IMR-90 (cell line): ENCODE results near the gene GRIK1. TPM values are rescaled to one million over a fixed set of nuclear protein-coding genes. Genes with fewer than 3 reads are reported as not detected.

ENCODE experiments used
- ATAC-seq: fragments of 200-7000 bp; cut with Tn5 transposase; 2 replicates; pipeline ENCODE4 v1.9.1; 2020; ENCODE audit warnings: low read depth, mild to moderate bottlenecking, moderate library complexity
- BruUV-seq: library from RNA; stranded (reverse); fragments of 400-500 nt; replicated peaks from 2 replicates; lab custom pipeline; 2021; lab: Mats Ljungman, UMichigan
- CTCF ChIA-PET: fragments of 300-600 bp; formaldehyde crosslinking; extraction: SDS; loops from one replicate; lab custom pipeline; 2021; ENCODE audit warnings: antibody characterized with exemption; lab: Yijun Ruan, JAX
- POLR2A ChIA-PET: fragments of 300-600 bp; sonication (Branson Sonifier 250); formaldehyde crosslinking; loops from one replicate; lab custom pipeline; 2022; ENCODE audit warnings: antibody characterized with exemption; ENCODE audit not compliant: unreplicated experiment; lab: Charles Lee
- DNase-seq: peaks from one replicate; pipeline ENCODE4 v3.0.0; 2013
- H2AFZ ChIP-seq: replicated peaks from 2 replicates; pipeline ENCODE3; 2013; ENCODE audit warnings: low read length, mild to moderate bottlenecking; ENCODE audit not compliant: poor library complexity
- H2AK5ac ChIP-seq: 2 replicates; pipeline ENCODE4 v1.6.1; 2013; ENCODE audit warnings: low read depth, low read length, inconsistent platforms
- H2AK9ac ChIP-seq: replicated peaks from 2 replicates; pipeline ENCODE3; 2013; ENCODE audit warnings: mild to moderate bottlenecking, low read depth, low read length, moderate library complexity; ENCODE audit not compliant: poor library complexity
- H2BK120ac ChIP-seq: 2 replicates; pipeline ENCODE4 v1.6.1; 2013; ENCODE audit warnings: low read depth, low read length, inconsistent platforms
- H2BK15ac ChIP-seq: 3 replicates; pipeline ENCODE4 v1.6.1; 2013; ENCODE audit warnings: low read depth, low read length, inconsistent platforms
- H2BK20ac ChIP-seq: 2 replicates; pipeline ENCODE4 v1.6.1; 2013; ENCODE audit warnings: low read depth, mild to moderate bottlenecking, inconsistent platforms, low read length, moderate library complexity
- H2BK5ac ChIP-seq: 2 replicates; pipeline ENCODE4 v1.6.1; 2013; ENCODE audit warnings: mild to moderate bottlenecking, low read depth, low read length, inconsistent platforms; ENCODE audit not compliant: poor library complexity, severe bottlenecking
- H3K14ac ChIP-seq: replicated peaks from 2 replicates; pipeline ENCODE4 v1.6.1; 2013; ENCODE audit warnings: low read depth, low read length, inconsistent platforms
- H3K18ac ChIP-seq: 2 replicates; pipeline ENCODE4 v1.6.1; 2013; ENCODE audit warnings: low read depth, low read length, control low read depth
- H3K23ac ChIP-seq: 2 replicates; pipeline ENCODE4 v1.6.1; 2013; ENCODE audit warnings: low read depth, low read length, inconsistent platforms
- H3K27ac ChIP-seq: 2 replicates; pipeline ENCODE4 v1.5.1; 2013; ENCODE audit warnings: mild to moderate bottlenecking, control low read depth, low read length; ENCODE audit not compliant: insufficient read depth
- H3K27me3 ChIP-seq: 2 replicates; pipeline ENCODE4 v1.6.1; 2013; ENCODE audit warnings: low read length; ENCODE audit not compliant: control insufficient read depth, insufficient read depth
- H3K36me3 ChIP-seq: 2 replicates; pipeline ENCODE4 v1.6.1; 2013; ENCODE audit warnings: low read length, mixed read lengths; ENCODE audit not compliant: control insufficient read depth, insufficient read depth
- H3K4ac ChIP-seq: 2 replicates; pipeline ENCODE4 v1.6.1; 2013; ENCODE audit warnings: low read depth, low read length, inconsistent platforms
- H3K4me1 ChIP-seq: 2 replicates; pipeline ENCODE4 v1.6.1; 2013; ENCODE audit warnings: low read length, mixed read lengths; ENCODE audit not compliant: control insufficient read depth, insufficient read depth
- H3K4me2 ChIP-seq: 2 replicates; pipeline ENCODE4 v1.6.1; 2013; ENCODE audit warnings: low read depth, mild to moderate bottlenecking, control low read depth, low read length, moderate library complexity
- H3K4me3 ChIP-seq: 2 replicates; pipeline ENCODE4 v1.5.1; 2013; ENCODE audit warnings: low read depth, mild to moderate bottlenecking, control low read depth, low read length, moderate library complexity; ENCODE audit not compliant: insufficient read depth
- H3K56ac ChIP-seq: 2 replicates; pipeline ENCODE4 v1.6.1; 2013; ENCODE audit warnings: low read length, inconsistent platforms; ENCODE audit not compliant: insufficient read depth; ENCODE audit errors: extremely low read depth
- H3K79me1 ChIP-seq, 2 experiments: 2 replicates each; pipeline ENCODE4 v1.6.1; 2013; ENCODE audit warnings: low read length in 2 of 2, inconsistent platforms in 1 of 2, low read depth in 1 of 2
- H3K9ac ChIP-seq: 2 replicates; pipeline ENCODE4 v1.6.1; 2013; ENCODE audit warnings: low read depth, low read length, control low read depth
- H3K9me1 ChIP-seq: 2 replicates; pipeline ENCODE4 v1.6.1; 2013; ENCODE audit warnings: low read length, inconsistent platforms; ENCODE audit not compliant: insufficient read depth
- H3K9me3 ChIP-seq: 2 replicates; pipeline ENCODE4 v1.6.1; 2013; ENCODE audit warnings: low read length; ENCODE audit not compliant: control insufficient read depth, insufficient read depth
- H4K20me1 ChIP-seq: 2 replicates; pipeline ENCODE4 v1.6.1; 2013; ENCODE audit warnings: low read length, inconsistent platforms; ENCODE audit not compliant: insufficient read depth
- H4K5ac ChIP-seq: 2 replicates; pipeline ENCODE4 v1.6.1; 2013; ENCODE audit warnings: mild to moderate bottlenecking, low read depth, low read length, control low read depth
- H4K8ac ChIP-seq, 2 experiments: 2 replicates each; pipeline ENCODE4 v1.6.1; 2013; ENCODE audit warnings: low read depth in 2 of 2, low read length in 2 of 2, control low read depth in 1 of 2, inconsistent platforms in 1 of 2
- H4K91ac ChIP-seq: 2 replicates; pipeline ENCODE4 v1.6.1; 2013; ENCODE audit warnings: low read depth, low read length, inconsistent platforms; ENCODE audit not compliant: insufficient read depth
- CEBPB ChIP-seq: IDR thresholded peaks from 2 replicates; pipeline ENCODE4 v1.6.1; 2012; ENCODE audit warnings: low read depth, low read length, improper control_type of control experiment
- CHD1 ChIP-seq: IDR thresholded peaks from 2 replicates; pipeline ENCODE4 v1.6.1; 2012; ENCODE audit warnings: low read depth, low read length, improper control_type of control experiment
- NFE2L2 ChIP-seq: fragments of 150-350 bp; IDR thresholded peaks from 2 replicates; pipeline ENCODE4 v1.6.1; 2016; ENCODE audit warnings: low read depth, mild to moderate bottlenecking, low read length
- POLR2A ChIP-seq: IDR thresholded peaks from 2 replicates; pipeline ENCODE4 v1.6.1; 2012; ENCODE audit warnings: mild to moderate bottlenecking, low read depth, low read length
- RFX5 ChIP-seq: IDR thresholded peaks from 2 replicates; pipeline ENCODE4 v1.8.0; 2012; ENCODE audit warnings: low read depth, mild to moderate bottlenecking, low read length, moderate library complexity
- WGBS, 2 experiments: methylation state at CpG; one replicate each; pipeline versions ENCODE4 v1.1.5 to v1.1.7; 2013; ENCODE audit warnings: missing lambda C conversion rate in 2 of 2; ENCODE audit not compliant: insufficient read length in 1 of 2; ENCODE audit errors: extremely low coverage in 2 of 2; 5-methylcytosine and 5-hydroxymethylcytosine counted together
- dilution Hi-C: fragments of 300-500 bp; cut with HindIII; formaldehyde crosslinking; loops from one replicate; pipeline ENCODE4 v1.14.3; 2018; ENCODE audit warnings: low sequenced_read_pairs; ENCODE audit not compliant: unreplicated experiment
- in situ Hi-C: fragments of 300-500 bp; cut with MboI; formaldehyde crosslinking; loops from 3 replicates; pipeline ENCODE4 v1.14.3; 2019; ENCODE audit warnings: low sequenced_read_pairs, inconsistent platforms, mixed read lengths
- intact Hi-C: fragments of 100-400 bp; cut with micrococcal nuclease; formaldehyde crosslinking; loops from 2 replicates; pipeline ENCODE4 v1.10.0; 2022
- polyA plus RNA-seq, 3 experiments: library from polyadenylated mRNA; depleted of rRNA; stranded (reverse); fragments of >200 nt; gene quantifications; 2 replicates each; pipeline ENCODE4 v1.2.3, GENCODE V29; 2012; ENCODE audit warnings: low replicate concordance in 1 of 3
- total RNA-seq: library from RNA; depleted of rRNA; stranded (reverse); fragments of >200 nt; gene quantifications from 2 replicates; pipeline ENCODE4 v1.2.3, GENCODE V29; 2012
- TF ChIP-seq, protein P1 (sequence below): fragments of 150-350 bp; IDR thresholded peaks from 2 replicates; pipeline ENCODE4 v1.6.1; 2017; ENCODE audit warnings: mild to moderate bottlenecking, antibody characterized with exemption, low read length, low read depth

The GRIK1 gene
- total and polyA plus RNA-seq, 2 of the 4 experiments (the other 2 are of a cell fraction): not detected

DNA sequence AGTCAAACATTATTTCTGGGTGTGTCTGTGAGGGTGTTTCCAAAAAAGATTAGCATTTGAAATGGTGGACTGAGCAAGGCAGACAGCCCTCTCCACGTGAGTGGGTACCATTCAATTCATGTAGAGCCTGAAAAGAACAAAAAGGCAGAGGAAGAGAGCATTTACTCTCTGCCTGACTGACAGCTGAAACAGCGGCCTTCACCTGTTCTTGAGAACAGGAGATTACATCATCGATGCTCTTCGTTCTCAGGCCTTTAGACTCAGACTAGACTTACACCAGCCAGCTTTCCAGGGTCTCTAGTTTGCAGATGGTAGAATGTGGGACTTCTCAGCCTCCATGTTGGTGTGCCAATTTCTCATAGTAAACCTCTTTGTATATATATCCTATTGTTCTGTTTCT, 338.7 kb downstream of the GRIK1 start:
- POLR2A ChIA-PET: no interaction called here
- Histone ChIP-seq H3K4me1 (no peaks in the 10 kb centered on the region), H2AK5ac (no peak overlapping the region), H4K8ac (no peak overlapping the region), H4K5ac (no peak overlapping the region), H4K91ac (no peak overlapping the region), H3K9ac (no peak overlapping the region), H2BK120ac (no peak overlapping the region), H3K18ac (no peak overlapping the region), H2AFZ (no peak overlapping the region), H3K14ac (no peak overlapping the region), H2BK15ac (no peak overlapping the region), H3K36me3 (no peaks in the 10 kb centered on the region), H3K4me3 (no peak overlapping the region), H3K9me1 (no peaks in the 10 kb centered on the region), H4K20me1 (no peaks in the 10 kb centered on the region), H2AK9ac (no peak overlapping the region), H3K4me2 (no peak overlapping the region), H3K9me3 (0 out of 2 replicates have a peak, but pooled peaks cover 2% of the 10 kb centered on the region), H3K23ac (no peak overlapping the region), H3K4ac (no peak overlapping the region), H2BK5ac (no peak overlapping the region), H3K27me3 (no peaks in the 10 kb centered on the region), H2BK20ac (no peak overlapping the region), H3K79me1 (no peaks in the 10 kb centered on the region), H3K56ac (no peak overlapping the region), H3K27ac (no peak overlapping the region)
- no TSS peak for BruUV-seq
- ATAC-seq (no peak), DNase-seq (no peak)
- WGBS, 2 experiments: 43% methylated on average over 1 of the region's 4 CpGs; no CpG with 5 or more reads in 1 of the 2 experiments
- TF ChIP-seq CHD1 (no peak), NFE2L2 (no peak), RFX5 (no peak), POLR2A (no peak), CEBPB (no peak)
- TF ChIP-seq, protein P1, sequence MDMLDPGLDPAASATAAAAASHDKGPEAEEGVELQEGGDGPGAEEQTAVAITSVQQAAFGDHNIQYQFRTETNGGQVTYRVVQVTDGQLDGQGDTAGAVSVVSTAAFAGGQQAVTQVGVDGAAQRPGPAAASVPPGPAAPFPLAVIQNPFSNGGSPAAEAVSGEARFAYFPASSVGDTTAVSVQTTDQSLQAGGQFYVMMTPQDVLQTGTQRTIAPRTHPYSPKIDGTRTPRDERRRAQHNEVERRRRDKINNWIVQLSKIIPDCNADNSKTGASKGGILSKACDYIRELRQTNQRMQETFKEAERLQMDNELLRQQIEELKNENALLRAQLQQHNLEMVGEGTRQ: no peak
- intact Hi-C loops: no loop called here
- in situ Hi-C loops: no loop called here
- CTCF ChIA-PET: no interaction called here
- dilution Hi-C loops: no loop called here
